HEK293 (cell line): ENCODE measurements around the gene RAB1B.

Experiments used
- CTCF ChIA-PET: fragments of 350-600 bp; formaldehyde crosslinking; extraction: SDS; loops from one replicate; lab custom pipeline; 2021; ENCODE audit warnings: antibody characterized with exemption; lab: Yijun Ruan, JAX
- POLR2A ChIA-PET: fragments of 300-600 bp; formaldehyde crosslinking; extraction: SDS; loops from one replicate; lab custom pipeline; 2020; ENCODE audit warnings: antibody characterized with exemption, inconsistent platforms; lab: Yijun Ruan, JAX
- H3K27ac ChIP-seq: fragments of 200-500 bp; sonication (Bioruptor generic); 2 replicates; pipeline ENCODE4 v1.5.1; 2014; ENCODE audit warnings: low read depth, low read length, control low read depth, inconsistent platforms; ENCODE audit errors: extremely low read depth
- H3K36me3 ChIP-seq, 2 experiments: fragments of 200-500 bp in 1 of 2; sonication (Bioruptor generic) in 1 of 2; 1 replicate in 1 of 2; 2 replicates in 1 of 2; pipeline ENCODE4 v1.5.1; 2014 to 2017; ENCODE audit warnings: inconsistent platforms in 2 of 2, low read length in 2 of 2; ENCODE audit not compliant: control insufficient read depth in 2 of 2, insufficient read depth in 1 of 2
- H3K4me1 ChIP-seq: fragments of 200-500 bp; sonication (Bioruptor generic); 2 replicates; pipeline ENCODE4 v1.5.1; 2014; ENCODE audit warnings: mild to moderate bottlenecking, low read length, inconsistent platforms; ENCODE audit not compliant: control insufficient read depth, insufficient read depth
- H3K4me3 ChIP-seq: 2 replicates; pipeline ENCODE4 v1.5.1; 2011; ENCODE audit warnings: low read depth, mild to moderate bottlenecking, control low read depth, low read length, moderate library complexity
- H3K9me3 ChIP-seq: fragments of 200-500 bp; sonication (Bioruptor generic); 2 replicates; pipeline ENCODE4 v1.5.1; 2014; ENCODE audit warnings: low read depth, low read length, inconsistent platforms; ENCODE audit not compliant: control insufficient read depth, insufficient read depth
- EGR2 ChIP-seq: fragments of 450-650 bp; formaldehyde crosslinking; IDR thresholded peaks from 2 replicates; pipeline ENCODE4 v1.5.1; 2016; ENCODE audit warnings: low read depth, missing biosample characterization, missing genetic modification characterization
- GLI2 ChIP-seq: fragments of 450-650 bp; formaldehyde crosslinking; IDR thresholded peaks from 2 replicates; pipeline ENCODE4; 2017; ENCODE audit warnings: missing biosample characterization, missing genetic modification characterization, low read depth, borderline replicate concordance
- KLF9 ChIP-seq: fragments of 450-650 bp; formaldehyde crosslinking; IDR thresholded peaks from 2 replicates; pipeline ENCODE4 v1.5.1; 2016; ENCODE audit warnings: missing biosample characterization, missing genetic modification characterization, low read depth
- ZBTB10 ChIP-seq: fragments of 450-650 bp; formaldehyde crosslinking; IDR thresholded peaks from 2 replicates; pipeline ENCODE4 v1.5.1; 2016; ENCODE audit warnings: missing biosample characterization, missing genetic modification characterization
- ZBTB26 ChIP-seq: fragments of 450-650 bp; formaldehyde crosslinking; optimal IDR thresholded peaks from 2 replicates; pipeline ENCODE3; 2016; ENCODE audit warnings: missing biosample characterization, mild to moderate bottlenecking, missing genetic modification characterization
- ZBTB48 ChIP-seq: fragments of 450-650 bp; formaldehyde crosslinking; IDR thresholded peaks from 2 replicates; pipeline ENCODE4 v1.5.1; 2016; ENCODE audit warnings: missing biosample characterization, missing genetic modification characterization
- ZIC2 ChIP-seq: fragments of 450-650 bp; formaldehyde crosslinking; IDR thresholded peaks from 2 replicates; pipeline ENCODE4 v1.5.1; 2016; ENCODE audit warnings: missing biosample characterization, missing genetic modification characterization
- ZNF133 ChIP-seq: fragments of 450-650 bp; formaldehyde crosslinking; IDR thresholded peaks from 2 replicates; pipeline ENCODE4 v1.5.1; 2016; ENCODE audit warnings: missing biosample characterization, missing genetic modification characterization
- ZNF2 ChIP-seq: fragments of 450-650 bp; formaldehyde crosslinking; IDR thresholded peaks from 2 replicates; pipeline ENCODE4 v1.5.1; 2016; ENCODE audit warnings: missing biosample characterization, missing genetic modification characterization
- ZNF202 ChIP-seq: fragments of 450-650 bp; formaldehyde crosslinking; IDR thresholded peaks from 2 replicates; pipeline ENCODE4 v1.5.1; 2016; ENCODE audit warnings: missing biosample characterization, missing genetic modification characterization, borderline replicate concordance
- ZNF24 ChIP-seq: fragments of 450-650 bp; formaldehyde crosslinking; IDR thresholded peaks from 2 replicates; pipeline ENCODE4 v1.5.1; 2016; ENCODE audit warnings: missing biosample characterization, missing genetic modification characterization
- ZNF248 ChIP-seq: fragments of 450-650 bp; formaldehyde crosslinking; IDR thresholded peaks from 2 replicates; pipeline ENCODE4 v1.5.1; 2017; ENCODE audit warnings: missing biosample characterization, missing genetic modification characterization
- ZNF311 ChIP-seq: fragments of 450-650 bp; formaldehyde crosslinking; IDR thresholded peaks from 2 replicates; pipeline ENCODE4 v1.5.1; 2017; ENCODE audit warnings: missing biosample characterization, missing genetic modification characterization, borderline replicate concordance
- ZNF335 ChIP-seq: fragments of 450-650 bp; formaldehyde crosslinking; conservative IDR thresholded peaks from 2 replicates; pipeline ENCODE4 v1.5.1; 2016; ENCODE audit warnings: missing biosample characterization, missing genetic modification characterization
- ZNF560 ChIP-seq: fragments of 450-650 bp; formaldehyde crosslinking; IDR thresholded peaks from 2 replicates; pipeline ENCODE4 v1.5.1; 2017; ENCODE audit warnings: missing biosample characterization, missing genetic modification characterization, borderline replicate concordance
- ZNF561 ChIP-seq: fragments of 450-650 bp; IDR thresholded peaks from 2 replicates; pipeline ENCODE4 v1.5.1; 2018; ENCODE audit warnings: missing biosample characterization, missing genetic modification characterization, borderline replicate concordance
- ZNF658 ChIP-seq: fragments of 450-650 bp; formaldehyde crosslinking; IDR thresholded peaks from 2 replicates; pipeline ENCODE4; 2016; ENCODE audit warnings: missing biosample characterization, missing genetic modification characterization
- ZNF747 ChIP-seq: fragments of 450-650 bp; formaldehyde crosslinking; IDR thresholded peaks from 2 replicates; pipeline ENCODE4 v1.5.1; 2016; ENCODE audit warnings: missing biosample characterization, missing genetic modification characterization
- TF ChIP-seq, protein P1 (sequence below): fragments of 450-650 bp; formaldehyde crosslinking; IDR thresholded peaks from 2 replicates; pipeline ENCODE4 v1.5.1; 2016; ENCODE audit warnings: missing biosample characterization, missing genetic modification characterization
- TF ChIP-seq, protein P2 (sequence below): fragments of 450-650 bp; formaldehyde crosslinking; IDR thresholded peaks from 2 replicates; pipeline ENCODE4 v1.5.1; 2016; ENCODE audit warnings: missing biosample characterization, missing genetic modification characterization, low read depth
- TF ChIP-seq, protein P3 (sequence below): fragments of 450-650 bp; formaldehyde crosslinking; IDR thresholded peaks from 2 replicates; pipeline ENCODE4 v1.5.1; 2017; ENCODE audit warnings: missing biosample characterization, missing genetic modification characterization

Gene RAB1B

DNA sequence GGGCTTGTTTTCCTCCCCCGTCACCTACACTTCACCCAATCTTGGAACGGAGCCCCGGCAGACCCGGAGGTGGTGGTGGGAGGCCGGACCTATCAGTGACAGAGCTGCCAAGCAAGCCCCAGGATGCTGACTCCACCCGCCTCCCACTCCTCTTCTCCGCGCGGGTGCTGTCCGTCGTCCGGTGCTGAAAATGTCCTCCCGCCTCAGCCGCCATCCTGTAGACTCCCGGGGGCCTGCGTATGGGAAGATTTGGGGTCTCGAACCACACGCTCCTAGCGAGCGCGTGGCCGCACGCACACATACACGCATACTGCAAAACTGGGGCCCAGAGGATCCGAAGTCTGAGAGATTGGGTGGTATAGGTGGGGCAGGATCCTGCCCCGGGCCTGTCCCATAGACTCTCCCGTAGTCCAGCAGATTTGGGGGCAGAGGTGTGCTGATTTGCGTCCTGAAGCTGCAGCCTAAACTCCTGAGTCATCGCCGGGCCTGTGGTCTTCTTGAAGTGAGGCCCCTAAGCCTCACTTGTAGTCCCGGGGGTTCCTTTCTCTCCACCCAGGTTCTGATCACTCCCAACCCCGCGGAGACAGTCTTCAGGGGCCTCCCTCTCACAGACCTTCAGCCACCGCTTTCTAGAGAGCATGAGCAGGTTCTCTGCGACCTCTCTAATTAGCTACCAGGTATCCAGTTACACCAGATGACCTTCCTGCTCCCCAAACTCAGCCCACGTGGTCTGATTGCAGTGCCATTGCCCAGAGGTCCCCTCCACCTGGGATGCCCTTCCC is 21.3 kb downstream of the RAB1B start (continued):
- TF ChIP-seq ZNF747 (tag by site-specific recombination) (no peak), ZNF2 (0 out of 2 replicates have a peak, but pooled peaks have one; percentile 27), EGR2 (tag by site-specific recombination) (peak; percentile 61), ZBTB10 (tag by site-specific recombination) (no peak)

GRCh38 chr11:66290330-66290621 is 21.8 kb downstream of the RAB1B start:
- peaks cover 0 to 15% of the 10 kb centered on the region in 2 experiments; a peak in 1 of 3 replicates for H3K36me3 ChIP-seq
- H3K4me3 ChIP-seq, result no peak overlapping the region
- TF ChIP-seq, protein P1, sequence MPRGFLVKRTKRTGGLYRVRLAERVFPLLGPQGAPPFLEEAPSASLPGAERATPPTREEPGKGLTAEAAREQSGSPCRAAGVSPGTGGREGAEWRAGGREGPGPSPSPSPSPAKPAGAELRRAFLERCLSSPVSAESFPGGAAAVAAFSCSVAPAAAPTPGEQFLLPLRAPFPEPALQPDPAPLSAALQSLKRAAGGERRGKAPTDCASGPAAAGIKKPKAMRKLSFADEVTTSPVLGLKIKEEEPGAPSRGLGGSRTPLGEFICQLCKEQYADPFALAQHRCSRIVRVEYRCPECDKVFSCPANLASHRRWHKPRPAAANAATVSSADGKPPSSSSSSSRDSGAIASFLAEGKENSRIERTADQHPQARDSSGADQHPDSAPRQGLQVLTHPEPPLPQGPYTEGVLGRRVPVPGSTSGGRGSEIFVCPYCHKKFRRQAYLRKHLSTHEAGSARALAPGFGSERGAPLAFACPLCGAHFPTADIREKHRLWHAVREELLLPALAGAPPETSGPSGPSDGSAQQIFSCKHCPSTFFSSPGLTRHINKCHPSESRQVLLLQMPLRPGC, result no peak
- TF ChIP-seq ZNF561 (tag by site-specific recombination) (no peak), ZNF24 (no peak)
- TF ChIP-seq, protein P2, sequence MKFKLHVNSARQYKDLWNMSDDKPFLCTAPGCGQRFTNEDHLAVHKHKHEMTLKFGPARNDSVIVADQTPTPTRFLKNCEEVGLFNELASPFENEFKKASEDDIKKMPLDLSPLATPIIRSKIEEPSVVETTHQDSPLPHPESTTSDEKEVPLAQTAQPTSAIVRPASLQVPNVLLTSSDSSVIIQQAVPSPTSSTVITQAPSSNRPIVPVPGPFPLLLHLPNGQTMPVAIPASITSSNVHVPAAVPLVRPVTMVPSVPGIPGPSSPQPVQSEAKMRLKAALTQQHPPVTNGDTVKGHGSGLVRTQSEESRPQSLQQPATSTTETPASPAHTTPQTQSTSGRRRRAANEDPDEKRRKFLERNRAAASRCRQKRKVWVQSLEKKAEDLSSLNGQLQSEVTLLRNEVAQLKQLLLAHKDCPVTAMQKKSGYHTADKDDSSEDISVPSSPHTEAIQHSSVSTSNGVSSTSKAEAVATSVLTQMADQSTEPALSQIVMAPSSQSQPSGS (tag by site-specific recombination), result no peak
- TF ChIP-seq, all 188 proteins: peak for 0
- H3K4me1 ChIP-seq, result no peaks in the 10 kb centered on the region
- H3K27ac ChIP-seq, result no peak overlapping the region
- CTCF ChIA-PET, result interaction anchor here (1.5 kb wide), 1 partner anchor 10 kb away, joined by 5 read pairs; no protein-coding TSS in a partner anchor
- no peaks in the 10 kb centered on the region for H3K9me3 ChIP-seq
- POLR2A ChIA-PET, result no interaction called here

DNA sequence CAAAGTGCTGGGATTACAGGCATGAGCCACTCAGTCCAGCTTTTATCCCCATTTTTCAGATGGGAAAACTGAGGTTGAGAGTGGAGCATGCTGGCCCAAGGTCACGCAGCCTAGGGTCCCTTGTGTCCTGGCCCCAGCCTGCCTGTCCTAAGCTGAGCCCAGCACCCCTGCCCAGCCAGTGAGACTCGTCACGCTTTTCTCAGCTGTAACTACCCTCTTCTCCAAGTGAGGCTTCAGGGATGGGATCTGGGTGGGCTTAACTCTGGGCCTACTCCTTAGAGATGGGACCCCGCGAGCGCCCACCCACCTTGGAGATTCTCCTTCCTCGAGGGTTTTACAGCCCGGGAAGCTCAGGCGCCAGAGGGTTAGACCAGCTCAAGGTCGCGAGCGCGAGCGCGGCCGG is 22.9 kb downstream of the RAB1B start:
- no peak overlapping the region for H3K27ac ChIP-seq
- ChIA-PET CTCF (interaction anchor here (0.6 to 1.3 kb wide), 6 partner anchors 11 to 387 kb away, joined by 3 to 9 read pairs (median 4); no protein-coding TSS in a partner anchor), POLR2A (interaction anchor here (0.9 to 1.1 kb wide), 2 partner anchors 9 to 403 kb away, joined by 3 to 4 read pairs; partner anchors contain the start of gene FIBP)
- peaks cover 0 to 6% of the 10 kb centered on the region in 2 experiments; a peak in 1 of 3 replicates for H3K36me3 ChIP-seq
- H3K9me3 ChIP-seq, result no peaks in the 10 kb centered on the region
- H3K4me3 ChIP-seq, result no peak overlapping the region
- H3K4me1 ChIP-seq, result no peaks in the 10 kb centered on the region
- TF ChIP-seq ZNF658 (tag by site-specific recombination) (no peak), ZNF335 (tag by site-specific recombination) (peak; percentile 69), ZNF560 (tag by site-specific recombination) (no peak), ZNF248 (tag by site-specific recombination) (no peak), KLF9 (no peak), ZIC2 (no peak), ZBTB48 (tag by site-specific recombination) (no peak), ZNF311 (tag by site-specific recombination) (no peak), ZNF202 (tag by site-specific recombination) (no peak), GLI2 (no peak), ZBTB26 (tag by site-specific recombination) (peak; percentile 21), ZNF133 (tag by site-specific recombination) (no peak)
- TF ChIP-seq, protein P3, sequence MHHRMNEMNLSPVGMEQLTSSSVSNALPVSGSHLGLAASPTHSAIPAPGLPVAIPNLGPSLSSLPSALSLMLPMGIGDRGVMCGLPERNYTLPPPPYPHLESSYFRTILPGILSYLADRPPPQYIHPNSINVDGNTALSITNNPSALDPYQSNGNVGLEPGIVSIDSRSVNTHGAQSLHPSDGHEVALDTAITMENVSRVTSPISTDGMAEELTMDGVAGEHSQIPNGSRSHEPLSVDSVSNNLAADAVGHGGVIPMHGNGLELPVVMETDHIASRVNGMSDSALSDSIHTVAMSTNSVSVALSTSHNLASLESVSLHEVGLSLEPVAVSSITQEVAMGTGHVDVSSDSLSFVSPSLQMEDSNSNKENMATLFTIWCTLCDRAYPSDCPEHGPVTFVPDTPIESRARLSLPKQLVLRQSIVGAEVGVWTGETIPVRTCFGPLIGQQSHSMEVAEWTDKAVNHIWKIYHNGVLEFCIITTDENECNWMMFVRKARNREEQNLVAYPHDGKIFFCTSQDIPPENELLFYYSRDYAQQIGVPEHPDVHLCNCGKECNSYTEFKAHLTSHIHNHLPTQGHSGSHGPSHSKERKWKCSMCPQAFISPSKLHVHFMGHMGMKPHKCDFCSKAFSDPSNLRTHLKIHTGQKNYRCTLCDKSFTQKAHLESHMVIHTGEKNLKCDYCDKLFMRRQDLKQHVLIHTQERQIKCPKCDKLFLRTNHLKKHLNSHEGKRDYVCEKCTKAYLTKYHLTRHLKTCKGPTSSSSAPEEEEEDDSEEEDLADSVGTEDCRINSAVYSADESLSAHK (tag by site-specific recombination), result no peak
